HG02852 (cell line): Measurements from ENCODE around the gene COL9A2.

ENCODE experiments used
- ATAC-seq: cut with Tn5 transposase; IDR thresholded peaks from one replicate; pipeline ENCODE4 v1.9.1; 2021; ENCODE audit warnings: mild to moderate bottlenecking, moderate library complexity; ENCODE audit not compliant: unreplicated experiment

COL9A2 gene

GRCh38 chr1:40318970-40319621 lies 2.0 kb upstream of the COL9A2 start:
- ATAC-seq: no peak

DNA sequence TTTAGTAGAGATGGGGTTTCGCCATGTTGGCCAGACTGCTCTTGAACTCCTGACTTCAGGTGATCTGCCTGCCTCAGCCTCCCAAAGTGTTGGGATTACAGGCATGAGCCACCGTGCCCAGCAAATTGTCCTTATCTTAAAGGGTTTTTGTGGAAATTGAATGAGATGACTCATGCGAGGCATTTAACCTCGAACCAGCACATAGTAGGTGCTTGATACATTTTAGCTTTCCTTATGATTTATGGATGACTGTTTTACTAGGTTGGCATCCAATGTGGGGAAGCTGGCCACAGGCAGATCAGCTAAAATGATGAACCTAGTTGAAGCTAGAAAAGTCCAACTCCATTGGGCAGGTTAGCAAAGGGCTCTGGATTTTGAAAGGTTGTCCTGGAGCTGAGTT lies 1.4 kb upstream of the COL9A2 start:
- ATAC-seq: no peak

DNA sequence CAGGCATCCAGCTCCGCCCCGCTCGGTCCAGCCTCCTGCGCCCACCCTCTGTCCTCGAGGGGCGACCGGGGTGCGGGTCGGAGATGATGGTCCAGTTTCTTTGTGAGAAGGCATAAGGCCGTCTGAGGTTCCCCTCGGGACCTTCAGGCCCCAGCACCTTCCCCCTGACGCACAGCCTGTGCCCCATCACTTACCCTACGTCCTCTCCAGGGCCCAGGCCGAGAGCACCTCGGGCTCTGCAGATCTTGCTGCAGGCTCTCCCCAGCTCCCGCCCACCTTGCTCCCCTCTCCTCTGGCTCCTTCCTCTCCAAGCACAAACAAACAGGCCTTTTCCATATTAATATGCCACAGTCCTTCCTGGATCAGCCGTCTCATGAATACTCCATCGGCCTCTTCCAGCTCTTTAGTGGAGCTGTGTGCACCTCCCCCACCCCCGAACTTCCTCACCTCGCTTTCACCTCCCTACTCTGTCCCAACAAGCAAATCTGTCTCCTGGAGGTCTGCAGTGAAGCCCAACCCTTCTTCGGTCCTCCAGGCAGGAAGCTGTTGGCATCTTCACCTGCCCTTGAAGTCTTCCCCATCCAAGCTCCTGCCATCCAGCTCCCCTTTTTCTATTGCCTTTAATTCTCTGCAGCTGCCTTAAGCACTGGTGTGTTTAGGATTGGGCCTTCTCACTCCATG lies 448 bp upstream of the COL9A2 start:
- ATAC-seq: no peak

- no peak for ATAC-seq
Measured at GRCh38 chr1:40315795-40316594, 1.1 kb downstream of the COL9A2 start.

GRCh38 chr1:40315239-40315794 lies 1.8 kb downstream of the COL9A2 start:
- ATAC-seq: peak; percentile 49

DNA sequence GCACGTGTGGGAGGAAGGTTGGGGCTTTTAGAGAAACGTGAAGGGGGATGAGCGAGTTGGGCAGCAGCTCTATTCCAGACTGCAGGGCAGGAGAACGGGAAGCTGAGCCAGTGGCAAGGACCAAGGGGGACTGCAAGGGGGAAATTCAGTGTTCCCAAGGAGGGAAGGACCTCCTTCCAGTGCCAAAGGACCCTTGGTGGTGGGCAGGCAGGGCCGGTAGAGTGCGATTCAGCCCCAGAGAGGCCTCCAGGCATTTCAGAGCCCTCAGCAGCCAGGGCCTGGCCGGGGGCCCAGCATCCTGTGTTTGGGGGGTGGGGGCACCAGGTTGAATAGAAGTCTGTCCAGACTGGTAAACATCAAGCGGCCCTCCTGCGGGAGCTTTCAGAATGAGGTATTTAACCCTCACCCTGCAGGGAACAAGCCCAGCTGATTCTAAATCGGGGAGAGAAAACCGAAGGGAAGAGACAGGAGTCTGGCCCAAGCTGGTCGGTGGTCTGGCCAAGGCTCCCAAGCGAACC lies 2.3 kb downstream of the COL9A2 start:
- ATAC-seq: peak; percentile 2

GRCh38 chr1:40313958-40314720 lies 2.9 kb downstream of the COL9A2 start:
- no peak for ATAC-seq

GRCh38 chr1:40313329-40313957 lies 3.6 kb downstream of the COL9A2 start:
- no peak for ATAC-seq

- ATAC-seq: peak; percentile 68
Measured at GRCh38 chr1:40312238-40313205, 4.6 kb downstream of the COL9A2 start.

DNA sequence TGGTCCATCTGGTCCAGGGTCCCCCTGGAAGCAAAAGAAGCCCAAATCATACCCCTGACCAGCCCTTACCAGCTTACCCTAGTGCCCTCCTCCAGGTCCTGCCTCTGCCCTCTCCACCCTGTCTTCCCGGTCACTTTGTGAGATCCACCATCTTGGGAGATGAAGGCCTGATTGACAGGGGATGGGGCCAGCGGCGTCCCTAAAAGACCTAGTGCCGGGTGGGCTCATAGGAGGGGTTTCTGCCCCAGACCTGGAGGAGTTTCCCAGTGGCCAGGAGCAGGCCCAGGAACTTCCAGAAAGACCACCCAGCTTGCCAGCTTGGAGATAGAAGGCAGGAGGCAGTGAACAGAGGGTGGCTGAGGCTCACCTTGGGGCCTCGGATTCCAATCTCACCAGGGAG lies 5.4 kb downstream of the COL9A2 start:
- ATAC-seq: no peak

DNA sequence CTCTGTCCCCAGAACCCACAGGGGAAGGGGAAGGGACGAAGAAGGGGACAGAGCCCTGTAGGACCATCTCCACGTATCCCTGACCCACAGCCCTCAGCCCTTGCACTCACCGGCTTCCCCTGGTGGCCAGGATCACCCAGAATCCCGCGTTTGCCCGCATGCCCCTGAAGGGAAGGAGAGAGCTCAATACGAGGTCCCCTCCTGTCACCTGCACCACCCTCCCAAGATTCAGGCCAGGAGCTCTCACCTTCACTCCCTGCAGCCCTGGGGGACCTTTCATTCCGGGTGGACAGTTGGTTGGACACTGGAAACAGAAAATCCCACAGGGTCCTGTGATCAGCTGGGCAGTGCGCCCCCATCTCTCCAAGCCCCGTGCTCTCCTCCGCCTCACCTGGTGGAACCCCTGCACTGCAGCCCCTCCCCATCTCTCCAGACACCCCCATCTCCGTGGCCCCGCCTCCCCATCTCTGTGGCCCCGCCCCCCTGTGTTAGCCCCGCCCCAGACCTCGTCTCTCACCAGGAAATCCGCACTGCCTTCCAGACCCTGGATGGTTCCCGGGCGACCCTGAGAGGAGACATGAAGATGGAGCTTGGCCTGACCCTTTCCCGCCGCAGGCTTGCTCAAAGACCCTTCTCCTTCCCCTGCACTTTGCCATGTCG lies 6.0 kb downstream of the COL9A2 start:
- no peak for ATAC-seq

DNA sequence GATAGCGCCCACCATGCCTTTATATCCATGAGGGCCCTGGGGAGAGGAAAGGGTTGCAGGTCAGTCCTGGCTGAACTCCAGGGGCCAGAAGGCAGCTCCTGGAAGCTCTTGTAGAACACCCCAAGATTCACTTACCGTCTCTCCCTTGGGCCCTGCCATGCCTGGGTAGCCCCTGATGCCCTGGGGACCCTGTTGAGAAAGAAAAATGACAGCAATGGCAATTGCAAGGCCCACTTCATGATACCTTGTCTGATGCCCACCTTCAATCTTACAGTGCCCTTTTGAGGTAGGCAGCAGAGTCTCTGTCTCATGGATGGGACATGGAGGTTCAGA lies 7.0 kb downstream of the COL9A2 start:
- ATAC-seq: no peak

GRCh38 chr1:40309374-40310128 lies 7.5 kb downstream of the COL9A2 start:
- no peak for ATAC-seq

DNA sequence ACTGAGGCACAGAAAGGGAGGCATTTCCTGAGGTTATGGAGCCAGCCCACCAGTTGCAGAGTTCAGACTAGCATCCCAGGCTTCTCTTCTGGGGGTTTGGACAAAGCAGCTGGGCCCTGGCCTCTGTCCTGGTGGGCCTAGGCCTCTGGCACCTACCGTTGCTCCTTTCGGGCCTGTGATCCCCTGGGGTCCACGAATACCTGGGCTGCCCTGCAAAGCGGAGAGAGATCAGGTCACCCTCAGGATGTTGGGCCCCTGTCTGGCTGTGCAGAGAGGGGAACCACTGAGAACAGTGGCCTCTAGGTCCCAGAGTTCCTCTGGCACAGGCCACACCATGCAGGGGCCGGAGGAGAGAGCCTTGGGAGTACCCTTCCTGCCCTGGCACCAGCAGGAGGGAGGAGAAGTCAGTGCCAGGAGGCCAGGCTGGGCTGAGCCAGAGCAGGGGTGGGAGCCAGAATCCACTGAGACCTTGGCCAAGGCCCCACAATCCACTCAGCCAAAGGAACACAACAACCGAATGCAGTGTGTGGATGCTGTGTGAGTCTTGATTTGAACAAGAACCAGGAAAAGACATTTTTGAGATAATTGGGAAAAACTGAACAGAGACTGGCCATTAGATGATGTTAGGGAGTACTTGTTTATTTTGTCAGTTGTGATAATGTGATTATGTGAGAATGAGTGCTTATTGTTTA lies 8.9 kb downstream of the COL9A2 start:
- no peak for ATAC-seq

GRCh38 chr1:40307186-40307585 lies 9.9 kb downstream of the COL9A2 start:
- no peak for ATAC-seq

GRCh38 chr1:40306296-40306695 lies 10.8 kb downstream of the COL9A2 start:
- no peak for ATAC-seq

DNA sequence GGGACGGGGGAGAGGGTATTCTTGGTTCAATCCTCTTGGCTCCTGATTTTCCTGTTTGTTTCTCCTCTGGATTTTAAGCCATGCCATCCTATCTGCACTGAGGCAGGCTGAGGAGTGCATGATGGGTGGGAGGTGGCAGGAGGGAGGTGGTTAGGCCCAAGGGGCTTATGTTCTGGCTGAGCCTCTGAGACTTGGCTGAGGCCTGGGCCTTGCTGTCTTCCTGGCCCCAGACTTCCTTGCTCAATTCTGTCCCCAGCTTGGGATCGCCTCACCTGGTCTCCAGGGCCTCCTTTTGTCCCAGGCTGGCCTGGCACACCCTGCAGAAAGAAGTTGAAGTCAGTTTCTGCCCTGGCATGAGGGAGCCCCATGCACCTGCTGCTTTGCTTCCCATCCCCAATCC lies 11.2 kb downstream of the COL9A2 start:
- ATAC-seq: no peak
